Stomach smooth muscle (tissue), 2 donors: Measurements from ENCODE around the gene TMEM14B.
"Not testable (repeated sequence)": the region's sequence is repeated elsewhere in the genome, so short reads cannot be mapped to it uniquely, and the experiment has no call there.

Experiments used
- H3K27ac ChIP-seq: one replicate; pipeline ENCODE4 v1.7.0; 2013; ENCODE audit warnings: mild to moderate bottlenecking, low read length, inconsistent platforms
- H3K27me3 ChIP-seq, 2 donors: one replicate each; pipeline ENCODE4 v1.7.0; 2013; ENCODE audit warnings: low read length in 2 of 2; ENCODE audit not compliant: insufficient read depth in 2 of 2, control insufficient read depth in 1 of 2
- H3K36me3 ChIP-seq, 2 donors: one replicate each; pipeline ENCODE4 v1.7.0; 2013; ENCODE audit warnings: low read length in 2 of 2; ENCODE audit not compliant: control insufficient read depth in 2 of 2, insufficient read depth in 2 of 2
- H3K4me1 ChIP-seq: one replicate; pipeline ENCODE4 v1.7.0; 2013; ENCODE audit warnings: low read length; ENCODE audit not compliant: control insufficient read depth, insufficient read depth
- H3K4me3 ChIP-seq, 2 donors: one replicate each; pipeline ENCODE4 v1.7.0; 2013; ENCODE audit warnings: low read length in 2 of 2
- H3K9ac ChIP-seq, 2 donors: one replicate each; pipeline ENCODE4 v1.7.0; 2013; ENCODE audit warnings: low read length in 2 of 2, mild to moderate bottlenecking in 1 of 2
- H3K9me3 ChIP-seq, 2 donors: one replicate each; pipeline ENCODE4 v1.7.0; 2013; ENCODE audit warnings: low read length in 2 of 2; ENCODE audit not compliant: control insufficient read depth in 2 of 2
- donor health status: healthy.
- donor health status: Pancreatic carcinoma.

Gene TMEM14B

DNA sequence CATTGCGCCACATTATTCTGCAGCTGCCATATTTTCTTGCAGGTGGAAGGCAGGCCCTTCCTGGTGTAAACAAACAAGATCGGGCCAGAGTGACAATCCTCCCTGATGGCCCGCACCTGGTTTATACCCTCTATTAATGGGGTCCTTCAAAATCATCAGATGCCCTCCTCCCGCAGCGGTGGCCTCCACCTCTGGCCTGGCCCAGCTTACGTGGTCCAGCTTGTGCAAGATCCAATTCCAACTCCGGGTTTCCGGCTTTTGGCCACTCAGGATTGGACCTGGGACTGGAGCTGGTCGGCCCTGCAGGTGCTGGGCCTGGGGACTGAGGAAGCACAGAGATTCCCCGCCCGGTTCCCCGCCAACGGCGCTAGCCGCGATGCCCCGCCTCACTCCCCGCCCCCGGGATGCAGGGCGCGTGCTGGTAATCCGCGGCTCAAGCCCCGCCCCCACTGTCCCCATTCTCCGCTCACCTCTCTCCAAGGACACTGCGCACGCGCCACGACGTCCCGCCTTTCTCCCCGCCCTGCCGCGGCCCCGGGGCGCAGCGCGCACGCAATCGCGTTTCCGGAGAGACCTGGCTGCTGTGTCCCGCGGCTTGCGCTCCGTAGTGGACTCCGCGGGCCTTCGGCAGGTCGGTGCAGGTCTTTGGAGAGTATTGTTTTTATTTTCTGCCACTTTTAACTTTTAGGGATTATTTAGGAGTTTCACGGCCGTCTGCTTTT lies at the start of gene TMEM14B:
TSS of gene TMEM14B (plus strand) at position 555 of the 722 bp plus-strand sequence. CDS start 1,441 bp downstream, outside the sequence.
- peaks cover 22% of the 10 kb centered on the region for H3K4me1 ChIP-seq
- H3K9me3 ChIP-seq = no peaks in the 10 kb centered on the region
- H3K9ac ChIP-seq = peak within 1 kb of the TSS; percentile 92 to 95
- H3K27ac ChIP-seq = peak within 1 kb of the TSS; percentile 70
- peak within 1 kb of the TSS; percentile 92 to 93 for H3K4me3 ChIP-seq
- H3K27me3 ChIP-seq = no peaks in the 10 kb centered on the region
- peaks cover 11 to 18% of the 10 kb centered on the region in 2 donors for H3K36me3 ChIP-seq

DNA sequence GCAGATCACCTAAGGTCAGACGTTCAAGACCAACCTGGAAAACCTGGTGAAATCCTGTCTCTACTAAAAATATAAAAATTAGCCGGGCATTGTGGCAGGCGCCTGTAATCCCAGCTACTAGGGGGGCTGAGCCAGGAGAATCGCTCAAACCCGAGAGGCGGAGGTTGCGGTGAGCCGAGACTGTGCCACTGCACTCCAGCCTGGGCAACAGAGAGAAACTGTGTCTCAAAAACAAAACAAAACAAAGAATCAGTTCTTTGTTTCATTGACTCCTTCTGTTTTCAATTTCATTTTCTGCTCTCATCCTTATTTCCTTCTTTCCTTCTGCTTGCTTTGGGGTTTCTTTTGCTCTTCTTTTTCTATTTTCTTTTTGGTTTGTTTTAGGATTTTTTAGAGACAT lies 33.6 kb upstream of the TMEM14B start:
- Histone ChIP-seq H3K4me1 (no peaks in the 10 kb centered on the region), H3K9ac (no peak overlapping the region), H3K27ac (no peak overlapping the region), H3K4me3 (no peak overlapping the region), H3K27me3 (no peaks in the 10 kb centered on the region), H3K9me3 (no peaks in the 10 kb centered on the region), H3K36me3 (peaks cover 2% of the 10 kb centered on the region in 2 donors)

DNA sequence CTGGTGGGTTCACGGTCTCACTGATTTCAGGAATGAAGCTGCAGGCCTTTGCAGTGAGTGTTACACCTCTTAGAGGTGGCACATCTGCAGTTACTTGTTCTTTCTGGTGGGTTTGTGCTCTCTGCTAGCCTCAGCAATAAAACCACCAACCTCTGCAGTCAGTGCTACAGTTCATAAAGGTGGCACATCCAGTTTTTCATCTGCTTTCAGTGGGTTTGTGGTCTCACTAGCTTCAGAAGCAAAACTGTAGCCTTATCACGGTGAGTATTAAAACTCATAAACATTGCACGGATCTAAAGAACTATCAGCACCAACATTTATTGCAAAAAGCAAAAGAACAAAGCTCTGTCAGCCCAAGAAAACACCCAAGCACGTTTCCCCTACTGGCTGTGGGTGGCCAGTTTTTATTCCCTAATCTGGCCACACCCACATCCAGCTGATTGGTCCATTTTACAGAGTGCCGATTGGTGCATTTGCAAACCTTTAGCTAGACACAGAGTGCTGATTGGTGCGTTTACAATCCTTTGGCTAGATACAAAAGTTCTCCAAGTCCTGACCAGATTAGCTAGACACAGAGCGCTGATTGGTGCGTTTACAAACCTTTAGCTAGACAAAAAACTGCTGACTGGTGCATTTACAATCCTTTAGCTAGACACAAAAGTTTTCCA lies 28.2 kb upstream of the TMEM14B start:
- Histone ChIP-seq H3K36me3 (no peaks in the 10 kb centered on the region), H3K9me3 (no peaks in the 10 kb centered on the region), H3K4me1 (peaks cover 28% of the 10 kb centered on the region), H3K4me3 (peak overlapping the region; percentile 54 to 72), H3K9ac (no peak overlapping the region), H3K27ac (peak overlapping the region; percentile 24), H3K27me3 (no peaks in the 10 kb centered on the region)

DNA sequence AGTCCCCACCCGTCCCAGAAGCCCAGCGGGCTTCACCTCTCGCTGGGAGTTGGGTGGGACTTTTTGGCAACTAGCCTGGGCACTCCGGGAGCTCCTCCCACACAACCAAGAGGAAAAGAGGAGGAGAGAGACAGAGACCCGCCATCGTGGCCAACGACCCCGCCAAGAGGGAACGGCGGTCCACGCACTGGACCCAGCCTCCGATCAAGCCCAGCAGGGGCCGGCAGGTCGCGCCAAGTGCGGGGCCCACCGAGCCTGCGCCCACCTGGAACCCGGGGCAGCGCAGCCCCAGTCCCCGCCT lies 27.7 kb upstream of the TMEM14B start:
- Histone ChIP-seq H3K4me3 (peak overlapping the region; percentile 54 to 72), H3K4me1 (peaks cover 33% of the 10 kb centered on the region), H3K27ac (peak overlapping the region; percentile 24), H3K9ac (peak overlapping the region; percentile 47 to 53), H3K36me3 (no peaks in the 10 kb centered on the region), H3K9me3 (no peaks in the 10 kb centered on the region), H3K27me3 (no peaks in the 10 kb centered on the region)

DNA sequence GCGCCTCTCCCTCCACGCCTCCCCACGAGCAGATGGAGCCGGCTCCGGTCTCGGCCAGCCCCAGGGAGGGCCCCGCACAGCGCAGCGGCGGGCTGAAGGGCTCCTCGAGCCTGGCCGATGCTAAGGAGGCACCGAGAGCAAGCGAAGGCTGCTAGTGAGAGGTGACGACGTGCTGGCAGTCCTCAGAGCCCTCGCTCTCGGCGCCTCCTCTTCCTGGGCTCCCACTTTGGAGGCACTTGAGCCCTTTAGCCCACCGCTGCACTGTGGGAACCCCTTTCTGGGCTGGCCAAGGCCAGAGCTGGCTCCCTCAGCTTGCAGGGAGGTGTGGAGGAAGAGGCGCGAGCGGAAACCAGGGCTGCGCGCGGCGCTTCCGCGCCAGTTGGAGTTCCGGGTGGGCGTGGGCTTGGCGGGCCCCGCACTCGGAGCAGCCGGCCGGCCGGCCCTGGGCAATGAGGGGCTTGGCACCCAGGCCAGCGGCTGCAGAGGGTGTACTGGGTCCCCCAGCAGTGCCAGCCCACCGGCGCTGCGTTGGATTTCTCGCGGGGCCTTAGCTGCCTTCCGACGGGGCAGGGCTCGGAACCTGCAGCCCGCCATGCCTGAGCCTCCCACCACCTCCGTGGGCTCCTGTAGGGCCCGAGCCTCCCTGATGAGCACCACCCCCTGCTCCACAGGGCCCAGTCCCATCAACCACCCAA lies 27.2 kb upstream of the TMEM14B start:
- Histone ChIP-seq H3K9ac (peak overlapping the region; percentile 47 to 53), H3K27me3 (no peaks in the 10 kb centered on the region), H3K9me3 (no peaks in the 10 kb centered on the region), H3K27ac (peak overlapping the region; percentile 24), H3K4me1 (peaks cover 36% of the 10 kb centered on the region), H3K36me3 (no peaks in the 10 kb centered on the region), H3K4me3 (peak overlapping the region; percentile 54 to 72)

DNA sequence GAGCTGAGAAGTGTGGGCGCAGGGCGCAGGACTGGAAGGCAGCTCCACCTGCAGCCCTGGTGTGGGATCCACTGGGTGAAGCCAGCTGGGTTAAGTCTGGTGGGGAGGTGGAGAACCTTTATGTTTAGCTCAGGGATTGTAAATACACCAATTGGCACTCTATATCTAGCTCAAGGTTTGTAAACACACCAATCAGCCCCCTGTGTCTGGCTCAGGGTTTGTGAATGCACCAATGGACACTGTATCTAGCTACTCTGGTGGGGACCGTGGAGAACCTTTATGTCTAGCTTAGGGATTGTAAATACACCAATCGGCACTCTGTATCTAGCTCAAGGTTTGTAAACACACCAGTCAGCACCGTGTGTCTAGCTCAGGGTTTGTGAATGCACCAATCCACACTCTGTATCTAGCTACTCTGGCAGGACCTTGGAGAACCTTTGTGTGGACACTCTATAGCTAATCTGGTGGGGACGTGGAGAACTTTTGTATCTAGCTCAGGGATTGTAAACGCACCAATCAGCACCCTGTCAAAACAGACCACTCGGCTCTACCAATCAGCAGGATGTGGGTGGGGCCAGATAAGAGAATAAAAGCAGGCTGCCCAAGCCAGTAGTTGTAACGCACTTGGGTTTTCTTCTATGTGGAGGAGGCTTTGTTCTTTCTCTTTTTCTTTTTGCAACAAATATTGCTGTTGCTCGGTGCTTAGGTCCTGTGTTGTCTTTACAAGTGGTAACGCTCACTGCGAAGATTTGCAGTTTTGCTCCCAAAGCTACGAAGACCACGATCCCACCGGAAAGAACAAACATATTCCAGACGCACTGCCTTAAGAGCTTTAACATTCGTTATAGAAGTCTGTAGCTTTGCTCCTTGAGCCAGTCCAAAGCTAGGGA lies 26.4 kb upstream of the TMEM14B start:
- not testable (repeated sequence) for H3K9me3 ChIP-seq, H3K27ac ChIP-seq, H3K9ac ChIP-seq, H3K36me3 ChIP-seq, H3K27me3 ChIP-seq
- Histone ChIP-seq H3K4me1 (peaks cover 36% of the 10 kb centered on the region), H3K4me3 (peak overlapping the region in 1 of 2 donors; percentile 72)

DNA sequence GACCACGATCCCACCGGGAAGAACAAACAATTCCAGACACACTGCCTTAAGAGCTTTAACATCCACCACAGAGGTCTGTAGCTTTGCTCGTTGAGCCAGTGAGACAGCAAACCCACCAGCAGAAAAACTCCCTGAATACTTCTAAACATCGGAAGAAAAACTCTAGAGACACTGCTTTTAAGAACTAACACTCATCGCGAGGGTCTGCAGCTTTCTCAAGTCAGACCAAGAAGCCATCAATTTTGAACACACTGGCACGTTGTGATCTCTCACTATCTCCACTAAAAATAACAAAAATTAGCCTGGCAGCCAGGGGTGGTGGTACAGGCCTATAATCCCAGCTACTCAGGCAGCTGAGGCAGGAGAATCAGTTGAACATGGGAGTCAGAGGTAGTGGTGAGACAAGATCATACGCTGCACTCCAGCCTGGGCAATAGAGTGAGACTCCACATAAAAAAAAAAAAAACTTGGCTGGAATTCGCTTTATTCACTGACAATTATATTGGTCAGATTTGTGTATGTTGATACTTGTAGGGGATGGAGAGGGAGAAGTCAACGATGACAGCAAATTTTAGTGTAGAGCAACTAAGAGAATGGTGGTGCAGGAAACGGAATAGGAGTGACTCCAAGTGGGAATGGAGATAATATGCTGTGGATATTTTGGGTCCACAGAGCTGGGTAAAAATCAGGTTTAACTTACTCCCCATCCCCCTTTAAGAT lies 25.6 kb upstream of the TMEM14B start:
- Histone ChIP-seq H3K9ac (peak overlapping the region; percentile 58 to 72), H3K9me3 (no peaks in the 10 kb centered on the region), H3K36me3 (peaks cover 2 to 3% of the 10 kb centered on the region in 2 donors), H3K27me3 (no peaks in the 10 kb centered on the region), H3K4me1 (peaks cover 36% of the 10 kb centered on the region), H3K27ac (peak overlapping the region; percentile 78), H3K4me3 (peak overlapping the region; percentile 74 to 86)

DNA sequence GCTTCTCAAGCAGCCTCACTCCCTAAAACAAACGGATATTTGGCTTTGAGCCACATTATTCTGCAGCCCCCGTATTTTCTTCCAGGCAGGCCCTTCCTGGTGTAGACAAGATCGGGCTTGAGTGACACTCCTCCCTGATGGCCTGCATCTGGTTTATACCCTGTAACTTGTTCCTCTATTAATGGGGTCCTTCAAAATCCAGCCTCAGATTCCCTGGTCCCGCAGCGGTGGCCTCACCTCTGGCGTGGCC lies 25.1 kb upstream of the TMEM14B start:
- Histone ChIP-seq H3K27ac (peak overlapping the region; percentile 78), H3K27me3 (no peaks in the 10 kb centered on the region), H3K4me1 (peaks cover 36% of the 10 kb centered on the region), H3K4me3 (peak overlapping the region; percentile 74 to 86), H3K9me3 (no peaks in the 10 kb centered on the region), H3K9ac (peak overlapping the region; percentile 58 to 72), H3K36me3 (peaks cover 2 to 3% of the 10 kb centered on the region in 2 donors)

DNA sequence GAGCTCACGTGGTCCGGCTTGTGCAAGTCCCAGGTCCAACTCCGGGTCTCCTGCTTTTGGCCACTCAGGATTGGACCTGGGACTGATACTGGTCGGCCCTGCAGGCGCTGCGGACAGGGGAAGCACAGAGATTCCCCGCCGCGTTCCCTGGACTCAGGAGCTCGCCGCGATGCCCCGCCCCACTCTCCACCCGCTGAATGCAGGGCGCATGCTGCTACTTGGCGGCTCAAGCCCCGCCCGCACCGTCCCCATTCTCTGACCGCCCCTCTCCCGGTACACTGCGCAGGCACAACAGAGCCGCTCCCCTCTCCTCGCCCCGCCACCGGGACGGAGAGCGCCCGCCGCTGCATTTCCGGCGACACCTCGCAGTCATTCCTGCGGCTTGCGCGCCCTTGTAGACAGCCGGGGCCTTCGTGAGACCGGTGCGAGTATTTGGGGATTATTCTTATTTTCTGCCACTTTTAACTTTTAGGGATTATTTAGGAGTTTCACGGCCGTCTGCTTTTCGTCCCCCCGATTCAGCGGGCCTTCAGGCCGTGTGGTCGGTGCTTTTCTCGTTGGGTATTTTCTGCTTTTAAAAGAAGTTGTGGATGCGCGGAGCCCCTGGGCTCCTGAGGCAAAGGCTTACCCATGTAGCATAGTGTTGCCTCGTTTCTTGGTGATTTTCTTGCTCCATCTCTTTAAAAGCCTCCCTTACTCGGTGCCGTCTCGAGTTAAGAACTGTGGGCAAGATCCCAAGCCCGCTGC lies 24.6 kb upstream of the TMEM14B start, which contains the start of gene TMEM14C:
TSS of gene TMEM14C (plus strand) at position 251 of the 747 bp plus-strand sequence. CDS start 1,544 bp downstream, outside the sequence.
- Histone ChIP-seq H3K9me3 (no peaks in the 10 kb centered on the region), H3K4me3 (peak within 1 kb of the TSS; percentile 80 to 86), H3K9ac (peak within 1 kb of the TSS; percentile 86 to 92), H3K36me3 (peaks cover 2 to 6% of the 10 kb centered on the region in 2 donors), H3K27me3 (no peaks in the 10 kb centered on the region), H3K4me1 (peaks cover 36% of the 10 kb centered on the region), H3K27ac (peak within 1 kb of the TSS; percentile 78)
